Non-pigmented ciliary epithelial cell (primary cell): ENCODE data around the gene PRPF40B.

Source experiments
- DNase-seq: peaks from one replicate; pipeline ENCODE4 v3.0.0-alpha.2; 2010; ENCODE audit warnings: low read depth

Gene PRPF40B

DNA sequence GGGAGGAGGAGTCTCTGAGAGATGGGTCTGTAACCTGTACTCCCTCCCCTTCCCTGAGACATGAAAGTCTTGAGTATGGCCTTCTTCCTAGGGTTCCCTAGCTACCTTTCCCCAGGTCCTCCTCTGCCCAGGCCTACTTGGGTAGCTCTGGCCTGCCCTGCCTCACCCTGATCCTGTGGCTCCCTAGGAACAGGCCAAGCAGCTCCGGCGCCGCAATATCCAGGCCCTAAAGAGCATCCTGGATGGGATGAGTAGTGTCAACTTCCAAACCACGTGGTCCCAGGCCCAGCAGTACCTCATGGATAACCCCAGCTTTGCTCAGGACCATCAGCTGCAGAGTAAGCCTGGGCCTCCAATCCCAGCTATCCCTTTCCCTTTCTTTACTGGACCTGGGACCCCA, 12.3 kb downstream of the PRPF40B start:
- no peak for DNase-seq

- DNase-seq, result no peak
Measured at GRCh38 chr12:49636574-49636973, 13.2 kb downstream of the PRPF40B start.

- no peak for DNase-seq
Measured at GRCh38 chr12:49636979-49637755, 13.8 kb downstream of the PRPF40B start.

DNA sequence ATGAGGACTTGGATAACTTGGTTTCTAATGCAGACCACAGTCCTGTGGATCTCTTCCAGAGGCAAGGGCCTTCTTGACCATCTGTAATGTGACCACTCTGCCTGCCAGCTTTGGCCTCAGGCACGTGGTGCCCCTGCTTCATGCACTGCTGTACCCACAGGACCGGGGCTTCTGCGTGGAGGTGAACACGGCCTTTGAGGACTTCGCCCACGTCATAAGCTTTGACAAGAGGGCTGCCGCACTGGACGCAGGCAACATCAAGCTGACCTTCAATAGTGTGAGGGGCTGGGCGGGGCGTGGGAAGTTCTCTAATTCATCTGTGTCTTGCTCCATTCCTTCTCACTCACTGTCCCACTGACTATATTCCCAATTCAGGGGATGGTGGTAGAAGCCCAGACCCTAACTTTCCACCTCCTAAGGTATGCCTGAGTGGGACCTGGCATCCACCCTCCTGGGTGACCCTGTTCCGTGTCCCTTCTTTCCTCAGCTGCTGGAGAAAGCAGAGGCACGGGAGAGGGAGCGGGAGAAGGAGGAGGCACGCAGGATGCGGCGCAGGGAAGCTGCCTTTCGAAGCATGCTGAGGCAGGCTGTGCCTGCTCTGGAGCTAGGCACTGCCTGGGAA, 18.5 kb downstream of the PRPF40B start:
- no peak for DNase-seq

- no peak for DNase-seq
Measured at GRCh38 chr12:49642370-49642802, 19.0 kb downstream of the PRPF40B start.

DNA sequence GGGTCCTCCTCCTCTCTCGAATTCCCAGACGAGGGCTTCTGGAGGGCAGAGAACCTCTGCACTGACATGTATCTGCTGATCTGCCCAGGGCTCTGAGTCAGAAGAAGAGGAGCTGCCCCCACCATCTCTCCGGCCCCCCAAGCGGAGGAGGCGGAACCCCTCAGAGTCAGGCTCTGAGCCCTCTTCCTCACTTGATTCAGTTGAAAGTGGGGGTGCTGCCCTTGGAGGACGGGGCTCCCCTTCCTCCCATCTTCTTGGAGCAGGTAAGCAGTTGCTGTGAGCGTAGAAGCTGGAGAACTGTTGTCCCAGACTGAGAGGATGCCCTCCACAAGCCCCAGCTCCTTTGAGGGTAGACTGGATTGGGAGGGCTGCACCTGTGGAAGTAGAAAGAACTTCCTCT, 19.8 kb downstream of the PRPF40B start:
- DNase-seq, result no peak

- no peak for DNase-seq
Measured at GRCh38 chr12:49643961-49644619, 20.7 kb downstream of the PRPF40B start.

DNA sequence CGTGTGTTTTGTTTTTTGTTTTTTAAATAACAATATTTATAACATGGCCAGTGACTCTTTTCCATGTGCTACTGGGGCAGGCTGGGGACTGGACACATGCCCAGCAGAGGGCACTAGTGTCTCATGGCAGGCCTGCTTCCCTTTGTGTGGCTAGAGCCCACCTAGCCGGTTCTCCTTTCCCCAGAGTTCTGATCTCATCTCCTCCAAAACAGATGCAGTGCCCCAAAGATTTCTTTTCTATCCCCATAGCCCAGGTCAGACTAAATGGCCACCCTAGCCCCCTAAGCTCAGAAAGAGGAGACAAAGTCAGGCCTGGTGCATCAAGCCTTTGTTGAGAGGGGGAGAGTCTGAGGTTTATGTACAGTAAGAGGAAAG, 21.2 kb downstream of the PRPF40B start:
- DNase-seq, result no peak

GRCh38 chr12:49645146-49646039, 22.0 kb downstream of the PRPF40B start:
- no peak for DNase-seq

DNA sequence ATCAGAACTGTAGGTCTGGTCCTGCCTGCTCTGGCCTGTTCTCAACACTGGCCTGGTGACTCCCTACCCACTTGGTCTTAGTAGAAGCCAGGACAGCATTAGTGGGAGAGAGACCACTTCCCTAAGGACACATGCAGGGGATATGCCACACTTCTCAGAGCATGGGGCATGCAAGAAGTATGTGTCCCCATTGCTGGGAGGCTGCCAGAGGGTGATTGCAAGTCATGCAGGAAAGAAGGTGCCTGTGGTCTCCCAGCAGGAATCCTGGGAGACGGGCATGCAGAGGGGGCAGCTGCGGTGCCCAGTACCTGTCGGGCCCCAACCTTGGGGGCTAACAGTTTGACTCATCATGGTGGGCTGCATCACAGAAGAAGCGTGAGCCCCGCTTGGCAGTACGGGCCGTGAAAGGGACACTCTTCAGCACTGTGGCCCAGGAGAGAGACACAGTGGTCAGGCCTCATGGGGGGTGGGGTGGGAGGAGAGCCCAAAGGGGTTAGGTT, 23.0 kb downstream of the PRPF40B start:
- DNase-seq, result no peak

DNA sequence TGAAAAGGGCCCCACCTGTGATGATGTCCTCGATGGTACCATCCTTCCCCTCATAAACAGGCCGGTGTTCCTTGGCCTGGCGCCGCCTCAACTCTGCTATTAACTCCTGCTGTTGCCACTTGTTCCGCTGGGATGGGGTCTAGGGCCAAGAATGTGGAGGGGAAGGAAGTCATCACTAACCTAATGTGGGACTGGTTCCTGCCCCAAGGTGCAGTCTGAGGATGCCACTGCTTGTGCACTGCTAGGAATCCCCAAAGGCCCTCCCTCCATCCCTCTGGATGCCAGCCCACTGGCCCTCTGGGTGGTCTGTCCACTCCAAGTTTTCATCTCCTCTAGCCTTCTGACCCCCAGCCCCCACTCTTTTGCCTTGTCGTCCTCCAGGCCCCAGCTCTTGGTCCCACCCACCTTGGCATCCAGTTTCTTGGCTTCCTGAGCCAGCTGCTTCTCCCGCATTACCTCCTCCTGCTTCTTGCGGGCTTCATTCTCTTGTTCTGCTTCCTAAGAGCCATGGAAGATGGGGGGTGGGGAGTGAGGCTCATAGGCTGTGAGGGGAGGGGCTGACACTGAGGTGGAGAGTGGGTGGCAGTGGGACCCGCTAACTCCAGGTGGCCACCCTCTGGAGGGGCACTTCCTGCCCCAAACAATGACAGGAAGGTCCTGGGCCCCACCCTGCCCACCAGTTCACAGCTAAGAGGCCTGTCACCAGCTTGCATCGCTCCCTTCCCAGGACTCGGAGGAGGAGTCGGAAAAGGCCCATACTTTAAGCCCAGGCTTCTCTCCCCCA, 23.7 kb downstream of the PRPF40B start:
- no peak for DNase-seq

- DNase-seq, result no peak
Measured at GRCh38 chr12:49647827-49648711, 24.7 kb downstream of the PRPF40B start.

GRCh38 chr12:49648712-49649003, 25.3 kb downstream of the PRPF40B start:
- no peak for DNase-seq

DNA sequence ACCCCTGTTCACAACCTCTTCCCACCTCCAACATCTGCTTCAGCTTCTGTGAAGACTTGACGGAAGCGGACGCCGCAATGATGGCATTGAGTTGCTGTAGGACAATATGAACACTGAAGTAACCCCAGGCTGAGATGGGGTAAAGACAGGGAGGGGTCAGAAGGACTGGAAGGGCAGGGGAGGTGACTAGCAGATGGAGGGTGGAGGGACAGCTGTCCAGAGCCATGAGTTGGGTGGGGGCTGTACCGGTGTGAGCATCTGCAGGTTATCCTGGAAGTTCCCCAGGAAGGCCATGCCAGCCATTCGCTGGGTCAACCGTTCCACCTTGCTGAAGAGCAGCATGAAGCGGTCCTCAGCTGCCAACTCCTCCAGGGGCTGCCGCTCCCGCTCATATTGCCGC, 26.1 kb downstream of the PRPF40B start:
- no peak for DNase-seq

- no peak for DNase-seq
Measured at GRCh38 chr12:49649892-49650291, 26.5 kb downstream of the PRPF40B start.

DNA sequence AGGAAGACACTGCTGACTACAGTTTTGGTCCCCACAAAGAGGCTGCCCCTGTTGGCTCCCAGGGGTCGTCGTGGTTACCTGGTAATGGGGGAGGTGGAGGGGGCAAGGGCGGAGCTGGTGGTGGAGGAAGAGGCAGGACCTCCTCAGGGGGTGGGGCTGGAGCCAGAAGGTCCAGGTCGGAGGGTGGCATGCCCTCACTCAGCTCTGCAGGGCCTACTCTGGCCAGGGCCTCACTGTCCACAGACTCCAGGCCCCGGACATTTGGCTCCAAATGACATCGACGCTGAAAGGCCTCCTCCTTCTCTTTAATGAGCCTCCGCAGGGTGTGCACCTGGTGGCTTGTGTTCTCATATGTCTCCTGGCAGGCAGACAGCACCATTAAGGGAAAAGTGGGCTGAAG, 28.5 kb downstream of the PRPF40B start:
- no peak for DNase-seq

GRCh38 chr12:49652921-49653520, 29.7 kb downstream of the PRPF40B start:
- DNase-seq, result no peak

- no peak for DNase-seq
Measured at GRCh38 chr12:49654715-49655114, 31.4 kb downstream of the PRPF40B start.

DNA sequence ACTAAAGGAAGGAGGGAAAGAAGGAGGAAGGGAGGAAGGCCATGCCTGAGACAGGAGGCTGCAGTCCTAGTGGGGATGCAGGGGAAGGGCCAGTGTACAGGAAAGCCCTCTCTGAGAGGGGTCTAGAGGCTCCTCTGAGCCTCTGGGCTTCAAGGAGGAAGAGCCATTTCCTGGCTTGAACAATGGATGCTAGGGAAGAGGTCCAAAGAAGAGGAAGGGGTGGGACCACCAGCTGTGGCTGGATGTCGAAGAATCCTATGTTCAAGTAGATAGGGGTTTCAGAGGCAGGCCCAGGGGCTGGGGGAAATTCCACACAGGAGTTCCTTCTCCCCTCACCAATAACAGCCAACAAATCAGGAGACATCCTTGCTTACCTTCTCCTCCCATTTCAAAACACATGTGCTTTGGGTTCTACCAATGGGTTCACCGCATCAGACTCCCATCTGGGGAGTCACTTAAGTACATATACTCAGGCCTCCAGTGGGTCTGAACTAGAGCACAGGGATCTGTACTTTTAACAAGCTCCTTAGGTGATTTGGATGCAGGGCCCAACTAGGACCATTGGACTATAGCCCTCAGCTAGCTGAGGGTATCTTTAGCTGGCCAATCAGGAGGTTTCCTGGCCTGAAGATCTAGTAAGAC, 32.4 kb downstream of the PRPF40B start:
- DNase-seq, result no peak

- no peak for DNase-seq
Measured at GRCh38 chr12:49658276-49658675, 34.9 kb downstream of the PRPF40B start.
